ENCODE measurements around the gene GPR183.
"Not testable (repeated sequence)": the region's sequence is repeated elsewhere in the genome, so short reads cannot be mapped to it uniquely, and the experiment has no call there.

GPR183 gene

DNA sequence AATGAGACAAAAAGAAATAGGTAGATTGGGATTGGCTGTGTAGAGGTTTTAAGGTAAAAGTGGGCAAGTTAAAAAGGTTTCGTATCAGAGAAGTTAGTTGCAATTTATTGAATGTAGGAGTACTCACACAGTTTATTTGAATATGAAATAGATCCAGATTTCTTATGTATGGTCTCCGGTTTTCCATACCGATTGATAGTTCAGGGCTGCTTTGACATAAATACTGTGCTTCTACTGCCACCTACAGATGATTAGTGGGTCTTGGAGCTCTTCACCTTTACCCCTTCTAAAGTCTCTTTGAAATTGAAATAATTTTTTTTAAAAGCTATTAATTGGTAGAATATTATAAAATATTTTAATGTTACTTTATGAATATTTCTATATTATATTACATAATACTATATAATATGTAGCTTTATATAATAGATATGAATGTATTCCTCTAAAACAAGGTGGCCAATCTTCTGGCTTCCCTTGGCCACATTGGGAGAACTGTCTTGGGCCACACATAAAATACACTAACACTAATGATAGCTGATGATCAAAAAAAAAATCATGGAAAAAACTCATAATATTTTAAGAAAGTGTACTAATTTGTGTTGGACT, 41.3 kb downstream of the GPR183 start:
- DNase-seq: no peak

DNA sequence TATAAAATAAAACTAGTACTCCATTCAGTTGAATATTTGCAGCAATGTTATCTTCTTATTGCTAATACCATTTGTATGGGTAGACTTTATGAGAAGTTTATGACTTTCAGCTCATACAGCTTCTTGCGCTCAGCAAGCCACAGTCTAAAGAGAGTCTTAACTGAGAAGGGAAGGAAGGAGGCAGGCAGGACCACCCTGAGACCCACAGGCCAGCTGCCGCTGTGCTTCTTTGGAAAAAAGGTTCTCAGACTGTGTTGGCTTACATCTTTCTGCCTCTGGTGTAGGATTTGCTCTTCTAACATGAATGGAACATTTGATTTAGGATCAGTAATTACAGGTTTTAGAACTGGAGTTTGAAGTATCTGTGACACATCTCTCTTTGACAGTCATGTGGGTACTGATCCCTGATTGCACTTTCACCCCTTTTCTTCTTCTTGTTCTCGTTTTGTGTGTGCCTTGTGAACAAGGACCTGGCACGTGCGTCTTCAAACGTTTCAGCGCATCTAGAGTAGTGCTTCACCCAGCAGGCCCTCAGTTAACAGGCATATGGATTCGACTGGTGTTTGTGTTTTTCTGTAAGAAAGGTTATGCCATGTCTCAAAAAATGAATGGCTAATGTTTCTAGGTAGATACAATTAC, 41.9 kb downstream of the GPR183 start:
- DNase-seq: peak; percentile 70

DNA sequence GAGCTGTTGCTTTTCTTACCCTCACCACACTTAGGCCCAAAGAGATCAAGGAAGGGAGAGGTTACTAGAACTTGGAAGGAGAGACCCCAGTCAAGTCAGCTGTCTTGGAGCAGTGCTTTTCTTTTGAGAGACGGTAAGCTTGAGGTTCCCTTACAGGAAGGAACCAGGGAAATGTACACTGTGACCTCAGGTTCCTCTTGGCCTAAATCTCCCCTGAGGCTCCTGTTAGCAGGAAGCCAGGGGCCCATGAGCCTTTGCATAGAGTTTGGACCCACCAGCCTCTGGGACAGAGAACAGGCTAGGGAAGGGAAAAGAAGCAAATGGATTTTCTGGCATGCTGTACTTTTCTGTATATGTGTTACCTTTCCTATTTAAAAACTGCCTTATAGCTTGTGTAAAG, 43.1 kb downstream of the GPR183 start:
- no peak for DNase-seq

DNA sequence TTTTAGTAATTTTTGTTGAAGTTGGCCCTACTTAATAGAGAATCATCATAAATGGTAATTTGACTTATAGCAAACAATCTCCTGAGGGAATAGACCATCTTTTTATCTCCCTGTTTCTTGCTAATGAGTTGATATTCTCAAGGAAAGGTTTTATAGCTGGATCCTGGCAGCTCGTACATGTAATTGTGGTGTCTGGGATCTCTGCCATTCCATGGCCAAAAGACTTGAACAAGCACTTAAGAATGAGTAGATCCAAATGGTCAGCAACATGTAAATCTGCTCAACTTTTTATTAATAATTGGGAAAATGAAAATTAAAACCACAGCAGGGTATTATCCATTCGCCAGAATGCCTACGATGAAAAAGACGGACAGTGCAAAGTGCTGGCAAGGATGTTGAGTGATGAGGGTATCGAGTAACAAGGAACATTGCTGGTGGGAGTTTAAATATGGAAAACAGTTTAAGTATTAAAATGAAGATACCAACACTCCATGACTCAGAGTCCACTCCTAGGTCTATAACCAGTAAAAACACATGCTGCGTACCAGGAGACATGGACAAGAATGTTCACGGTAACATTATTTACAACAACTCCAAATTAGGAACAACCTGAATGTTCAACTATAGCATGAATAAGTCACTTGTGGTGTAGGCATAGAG, 43.9 kb downstream of the GPR183 start:
- DNase-seq: no peak

DNA sequence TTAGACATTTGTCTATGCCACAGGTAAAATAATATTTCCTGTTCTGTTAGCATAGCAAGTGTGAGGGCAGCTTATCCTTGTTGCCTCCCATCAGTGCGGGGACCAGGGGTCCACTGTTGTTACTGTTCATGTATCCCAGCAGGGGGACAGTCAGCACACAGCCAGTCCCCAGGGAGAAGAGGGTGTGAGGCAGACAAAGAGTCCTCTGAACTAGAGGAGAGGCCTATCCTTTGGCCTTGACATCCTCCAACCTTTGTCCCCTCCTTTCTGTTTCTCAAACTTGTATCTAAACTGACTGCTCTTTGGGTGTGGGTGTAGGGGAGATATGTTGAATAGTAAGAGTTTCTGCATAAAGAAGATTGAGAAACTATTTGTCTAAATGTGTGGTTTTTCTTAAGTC, 46.1 kb downstream of the GPR183 start:
- DNase-seq: no peak

DNA sequence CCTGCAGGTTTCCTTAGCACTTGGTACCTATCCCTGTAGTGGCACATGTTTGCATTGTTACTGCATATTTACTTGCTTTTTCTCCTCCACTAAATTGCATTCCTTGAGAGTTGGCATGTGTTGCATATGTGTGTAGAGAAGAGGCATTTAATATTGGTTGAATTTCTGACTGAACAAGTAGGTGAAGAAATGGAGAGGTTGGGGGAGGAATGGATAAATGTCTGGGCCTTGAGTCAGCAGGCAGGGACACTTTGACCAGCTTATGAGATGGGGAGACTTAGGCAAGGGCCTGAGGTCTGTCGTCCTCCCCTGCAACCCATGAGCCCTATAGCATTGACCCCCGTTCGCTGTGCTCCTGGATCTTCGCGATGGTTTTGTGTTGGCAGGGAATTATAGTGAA, 47.0 kb downstream of the GPR183 start:
- no peak for DNase-seq

DNA sequence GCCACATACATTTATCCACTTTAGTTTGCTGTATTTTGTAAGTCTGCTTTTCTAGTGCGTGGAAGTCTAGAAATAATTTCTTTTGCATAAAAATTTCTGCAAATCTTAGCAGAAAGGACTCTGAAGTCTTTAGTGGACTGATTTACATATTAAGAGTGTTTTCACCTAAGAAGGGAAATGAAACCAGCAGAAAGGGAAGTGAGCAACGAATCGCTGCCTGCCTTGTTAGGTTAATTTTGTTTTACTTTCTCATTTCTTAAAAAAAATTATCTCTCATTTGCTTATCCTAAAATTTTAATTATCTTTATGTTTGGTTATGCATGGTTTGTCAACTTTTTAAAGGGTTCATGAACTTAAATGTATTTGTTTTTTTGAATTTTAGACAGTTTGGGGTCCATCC, 48.3 kb downstream of the GPR183 start:
- DNase-seq: no peak

DNA sequence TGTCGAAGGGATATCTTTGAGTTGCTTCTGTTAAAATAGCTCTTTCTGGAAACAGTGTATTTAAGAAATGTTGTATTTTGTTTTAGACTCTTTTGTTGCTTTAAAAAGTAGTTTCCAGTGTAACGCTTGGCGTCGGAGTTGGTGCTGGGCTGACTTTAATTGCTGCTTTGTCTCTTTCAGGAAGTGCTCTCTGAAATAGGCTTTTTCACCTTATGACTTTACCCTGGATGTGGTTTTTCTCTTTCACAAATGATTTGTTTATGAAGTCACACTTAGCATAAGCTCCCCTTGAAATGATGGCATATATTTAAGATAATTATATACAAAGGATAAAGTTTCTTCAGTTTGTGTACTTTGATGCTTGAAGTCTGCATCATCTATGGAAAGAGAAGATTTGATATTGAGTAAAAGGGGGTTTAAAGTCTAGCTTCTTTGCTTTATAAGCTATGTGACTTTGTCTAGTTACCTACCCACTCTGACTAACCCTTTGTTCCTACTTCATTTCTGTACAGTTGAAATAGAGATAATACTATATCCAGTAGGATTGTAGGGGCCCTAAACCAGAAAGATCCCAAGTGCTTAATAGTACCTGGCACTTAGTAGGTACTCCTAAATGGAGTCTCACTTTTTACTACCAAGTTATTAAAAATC, 48.9 kb downstream of the GPR183 start, which contains the start of gene GPR18:
Gene GPR18 (minus strand): TSS at position 170 of the 651 bp plus-strand sequence. CDS start 2,507 bp downstream, outside the sequence.
- no peak for DNase-seq

DNA sequence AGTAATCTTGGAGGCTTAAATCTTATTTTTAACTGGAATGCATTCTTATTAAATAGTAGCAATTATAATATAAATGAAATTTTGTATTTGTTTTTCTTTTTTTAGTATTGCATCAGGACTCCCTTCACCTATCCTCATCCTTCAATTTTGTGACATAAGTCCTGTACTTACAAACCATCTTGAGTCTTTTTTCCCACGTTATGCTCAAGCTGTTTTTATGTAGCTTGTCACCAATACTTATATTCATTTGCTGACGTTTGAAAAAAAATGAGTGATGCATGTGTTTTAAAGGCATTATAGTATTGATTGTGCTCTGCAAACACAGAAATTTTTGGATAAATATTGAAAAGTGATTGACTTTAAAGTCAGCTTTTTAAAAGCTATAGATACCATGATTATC, 49.9 kb downstream of the GPR183 start:
- DNase-seq: no peak

DNA sequence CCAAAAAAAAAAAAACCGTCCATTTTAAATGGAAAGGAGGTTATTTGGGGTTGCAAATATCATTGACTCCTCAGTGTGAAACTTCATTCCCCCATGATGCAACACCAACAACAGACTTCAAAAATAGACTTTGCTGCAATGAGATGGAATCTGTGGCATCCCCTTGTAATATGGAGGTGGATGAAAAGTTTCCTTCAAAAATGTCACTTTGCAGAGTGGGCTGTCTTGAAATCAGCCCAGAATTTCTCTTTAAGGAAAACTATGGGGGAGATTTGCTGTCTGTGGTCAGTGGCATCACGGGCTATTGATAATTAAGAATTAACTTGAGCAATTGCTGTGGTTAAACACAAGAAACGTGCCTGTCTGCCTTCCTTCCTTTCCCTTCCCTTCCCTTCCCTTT, 50.5 kb downstream of the GPR183 start:
- DNase-seq: no peak

DNA sequence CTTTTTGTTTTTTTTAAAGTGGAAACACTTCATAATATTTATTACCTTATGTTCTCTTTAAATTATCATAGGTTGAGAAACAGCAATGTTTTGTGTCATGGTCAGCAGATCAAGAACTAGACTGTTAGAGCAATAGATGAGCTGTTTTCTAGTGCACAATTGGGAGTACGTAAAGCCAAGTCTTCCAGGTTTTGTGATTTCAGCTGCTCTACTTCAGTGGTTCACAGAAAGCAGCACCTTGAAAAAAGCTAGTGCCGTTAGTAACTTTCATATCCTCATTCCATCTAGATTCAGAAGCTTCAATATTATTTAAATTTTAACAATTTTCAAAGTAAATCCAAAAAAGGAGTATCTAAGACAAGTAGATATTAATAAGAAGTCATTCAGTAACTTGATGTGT, 50.9 kb downstream of the GPR183 start:
- DNase-seq: no peak

DNA sequence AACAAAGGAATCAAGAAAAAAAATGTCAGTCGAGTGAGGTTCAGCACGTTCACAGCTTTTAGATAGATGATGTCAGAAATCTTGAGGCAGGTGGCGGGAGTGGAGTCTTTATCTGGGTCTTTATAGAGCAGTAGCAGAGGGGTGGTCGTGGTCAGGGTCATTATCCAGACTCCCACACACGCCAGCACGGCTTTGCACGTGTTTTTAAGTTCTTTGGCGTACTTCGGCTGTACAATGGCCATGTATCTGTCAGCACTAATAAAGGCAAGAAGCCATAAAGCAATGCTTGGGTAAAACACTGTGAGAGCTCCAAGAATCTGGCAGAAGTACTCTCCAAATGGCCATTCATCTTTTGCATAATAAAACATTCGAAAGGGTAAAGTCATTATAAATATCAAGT, 51.9 kb downstream of the GPR183 start:
- DNase-seq: no peak

DNA sequence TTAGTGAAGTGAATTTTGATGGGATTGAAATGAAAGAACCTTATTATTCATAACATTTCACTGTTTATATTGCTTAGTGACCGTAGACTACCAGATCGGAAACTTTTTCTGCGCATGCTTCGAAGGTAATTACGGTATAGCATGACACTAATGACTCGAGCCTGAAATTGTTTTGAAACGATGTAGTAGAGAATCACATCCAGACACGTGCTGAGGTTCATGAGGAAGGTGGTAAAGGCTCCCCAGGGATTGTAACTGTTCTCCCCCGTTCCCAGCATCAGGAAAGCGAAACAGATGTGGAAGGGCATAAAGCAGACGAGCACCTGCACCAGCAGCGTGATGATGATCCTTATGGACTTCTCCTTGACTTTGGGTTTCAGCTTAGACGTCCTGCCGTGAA, 52.4 kb downstream of the GPR183 start:
- DNase-seq: no peak

DNA sequence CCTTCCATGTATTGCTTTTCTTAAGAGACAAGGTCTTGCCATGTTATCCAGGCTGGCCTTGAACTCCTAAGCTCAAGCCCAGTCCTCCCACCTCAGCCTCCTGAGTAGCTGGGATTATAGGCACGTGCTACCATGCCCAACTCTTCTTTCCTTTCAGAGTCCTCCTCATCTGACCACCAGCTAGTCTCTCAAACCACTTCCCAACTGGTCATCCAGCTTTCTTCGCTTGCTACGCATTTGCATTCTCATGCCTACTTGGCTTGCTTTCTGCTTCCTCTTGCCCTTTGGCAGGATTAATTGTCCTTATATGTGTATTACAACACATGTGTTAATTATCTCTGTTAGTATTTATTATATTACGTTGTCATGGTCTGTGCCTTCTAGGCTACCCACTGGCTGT, 55.3 kb downstream of the GPR183 start:
- no peak for DNase-seq

DNA sequence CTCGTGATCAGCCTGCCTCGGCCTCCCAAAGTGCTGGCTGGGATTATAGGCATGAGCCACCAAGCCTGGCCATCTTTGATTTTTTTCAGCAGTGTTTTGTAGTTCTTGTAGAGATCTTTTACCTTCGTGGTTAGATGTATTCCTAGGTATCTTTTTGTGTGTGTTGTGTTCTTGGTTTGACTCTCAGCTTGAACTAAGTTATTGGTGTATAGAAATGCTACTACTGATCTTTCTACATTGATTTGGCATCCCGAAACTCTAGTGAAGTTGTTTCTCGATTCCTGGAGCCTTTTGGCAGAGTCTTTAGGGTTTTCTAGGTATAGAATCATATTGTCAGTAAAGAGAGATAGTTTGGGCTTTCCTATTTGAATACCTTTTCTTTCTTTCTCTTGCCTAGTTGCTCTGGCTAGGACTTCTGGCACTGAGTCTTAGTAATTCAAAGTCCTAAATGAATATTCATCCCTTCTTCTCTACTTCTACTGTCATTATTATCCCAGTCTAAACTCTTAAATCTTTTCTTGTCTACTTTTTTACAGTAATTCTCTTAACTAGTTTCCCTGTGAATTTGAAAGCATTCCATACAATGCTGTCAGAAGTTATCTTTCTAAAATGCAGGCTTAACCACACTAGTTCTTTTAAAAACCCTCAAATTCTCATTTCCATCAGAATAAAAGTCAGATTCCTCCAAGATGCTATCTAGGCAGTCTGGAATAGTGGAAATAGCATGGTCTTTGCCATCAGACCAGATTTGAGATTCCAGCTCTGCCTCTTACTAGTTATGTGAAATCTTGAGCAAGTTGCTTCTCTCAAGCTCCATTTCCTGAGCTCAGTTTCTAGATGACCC, 56.0 kb downstream of the GPR183 start:
- no peak for DNase-seq

DNA sequence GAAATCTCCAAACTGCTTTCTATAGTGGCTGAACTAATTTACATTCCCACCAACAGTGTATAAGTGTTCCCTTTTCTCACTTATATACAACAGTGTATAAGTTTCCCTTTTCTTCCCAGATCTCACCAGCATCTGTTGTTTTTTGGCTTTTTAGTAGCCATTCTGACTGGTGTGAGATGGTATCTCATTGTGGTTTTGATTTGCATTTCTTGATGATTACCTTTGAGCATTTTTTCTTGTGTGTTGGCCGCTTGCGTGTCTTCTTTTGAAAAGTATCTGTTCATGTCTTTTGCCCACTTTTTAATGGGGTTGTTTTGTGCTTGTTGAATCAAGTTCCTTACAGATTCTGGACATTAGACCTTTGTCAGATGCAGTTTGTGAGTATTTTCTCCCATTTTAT, 57.6 kb downstream of the GPR183 start:
- DNase-seq: not testable (repeated sequence)

DNA sequence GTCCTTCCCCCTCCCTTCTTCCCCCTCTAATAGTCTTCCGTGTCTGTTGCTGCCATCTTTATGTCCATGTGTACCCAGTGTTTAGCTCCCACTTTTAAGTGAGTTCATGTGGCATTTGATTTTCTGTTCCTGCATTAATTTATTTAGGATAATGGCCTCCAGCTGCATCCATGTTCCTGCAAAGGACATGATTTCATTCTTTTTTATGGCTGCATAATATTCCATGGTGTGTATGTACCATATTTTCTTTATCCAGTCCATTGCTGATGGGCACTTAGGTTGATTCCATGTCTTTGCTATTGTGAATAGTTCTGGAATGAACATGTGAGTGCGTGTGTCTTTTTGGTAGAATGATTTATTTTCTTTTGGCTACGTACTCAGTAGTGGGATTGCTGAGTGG, 58.0 kb downstream of the GPR183 start:
- DNase-seq: not testable (repeated sequence)

DNA sequence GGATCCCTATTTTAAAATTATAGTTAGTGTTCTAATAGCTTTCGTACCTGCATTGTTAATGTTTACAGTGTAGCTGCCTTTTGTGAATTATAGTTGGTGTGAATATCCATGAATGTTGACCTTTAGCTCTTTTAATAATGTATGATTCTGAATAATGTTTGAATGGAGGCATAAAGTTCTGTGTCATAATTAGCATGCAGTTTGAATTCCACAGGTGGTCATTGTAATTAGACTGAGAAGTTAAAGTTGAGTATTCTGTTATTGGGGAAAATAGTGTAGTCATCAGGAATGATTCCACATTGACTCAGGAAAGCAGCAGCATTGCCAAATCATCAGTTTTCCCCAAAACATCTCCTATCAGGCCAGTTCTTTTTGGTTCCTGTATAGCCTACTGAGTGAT, 61.1 kb downstream of the GPR183 start:
- DNase-seq: no peak
